NCI-H748 (cell line): ENCODE data around the gene RGS10.

Experiments used
- DNase-seq: peaks from one replicate; lab custom pipeline; 2025; ENCODE audit not compliant: unreplicated experiment; lab: John Stamatoyannopoulos, UW

Gene RGS10

GRCh38 chr10:119520283-119520682 lies 22.2 kb downstream of the RGS10 start:
- no peak for DNase-seq

DNA sequence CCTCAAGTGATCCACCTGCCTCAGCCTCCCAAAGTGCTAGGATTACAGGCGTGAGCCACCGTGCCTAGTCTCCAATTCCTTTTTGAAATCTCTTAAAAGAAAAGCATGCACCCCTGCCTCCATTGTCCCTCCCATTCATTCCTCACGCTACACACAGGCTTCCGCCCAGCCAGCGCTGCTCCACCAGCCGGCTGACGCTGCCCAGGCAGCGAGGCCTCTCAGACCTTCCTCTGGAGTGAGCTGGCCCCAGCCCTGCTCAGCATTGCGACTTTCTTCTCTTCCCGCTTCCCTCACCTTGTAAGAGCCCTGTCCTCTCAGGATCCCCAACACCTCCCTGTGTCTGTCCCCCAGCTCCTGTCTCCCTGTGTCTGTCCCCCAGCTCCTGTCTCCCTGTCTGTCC lies 23.6 kb downstream of the RGS10 start:
- DNase-seq: no peak

DNA sequence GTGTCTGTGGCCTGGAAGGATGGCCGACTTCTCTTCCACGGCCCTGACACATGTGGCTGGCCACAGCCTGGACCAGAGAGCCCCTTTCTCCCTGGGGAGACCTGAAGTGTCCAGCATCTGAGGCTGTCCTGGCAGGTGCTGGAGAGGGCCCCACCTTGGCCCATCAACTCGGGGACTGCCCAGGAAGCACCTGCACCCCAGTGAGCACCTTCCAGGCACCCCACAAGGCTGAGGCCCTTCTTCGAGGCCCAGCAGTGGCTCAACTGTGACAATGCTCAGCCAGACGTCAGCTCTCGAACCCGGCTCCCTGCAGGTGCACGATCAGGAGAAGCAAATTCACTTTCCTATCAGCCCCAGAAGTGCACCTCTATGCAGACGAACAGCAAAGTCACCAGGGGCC lies 24.3 kb downstream of the RGS10 start:
- no peak for DNase-seq

- no peak for DNase-seq
Observed at GRCh38 chr10:119517235-119518141, 25.0 kb downstream of the RGS10 start.

DNA sequence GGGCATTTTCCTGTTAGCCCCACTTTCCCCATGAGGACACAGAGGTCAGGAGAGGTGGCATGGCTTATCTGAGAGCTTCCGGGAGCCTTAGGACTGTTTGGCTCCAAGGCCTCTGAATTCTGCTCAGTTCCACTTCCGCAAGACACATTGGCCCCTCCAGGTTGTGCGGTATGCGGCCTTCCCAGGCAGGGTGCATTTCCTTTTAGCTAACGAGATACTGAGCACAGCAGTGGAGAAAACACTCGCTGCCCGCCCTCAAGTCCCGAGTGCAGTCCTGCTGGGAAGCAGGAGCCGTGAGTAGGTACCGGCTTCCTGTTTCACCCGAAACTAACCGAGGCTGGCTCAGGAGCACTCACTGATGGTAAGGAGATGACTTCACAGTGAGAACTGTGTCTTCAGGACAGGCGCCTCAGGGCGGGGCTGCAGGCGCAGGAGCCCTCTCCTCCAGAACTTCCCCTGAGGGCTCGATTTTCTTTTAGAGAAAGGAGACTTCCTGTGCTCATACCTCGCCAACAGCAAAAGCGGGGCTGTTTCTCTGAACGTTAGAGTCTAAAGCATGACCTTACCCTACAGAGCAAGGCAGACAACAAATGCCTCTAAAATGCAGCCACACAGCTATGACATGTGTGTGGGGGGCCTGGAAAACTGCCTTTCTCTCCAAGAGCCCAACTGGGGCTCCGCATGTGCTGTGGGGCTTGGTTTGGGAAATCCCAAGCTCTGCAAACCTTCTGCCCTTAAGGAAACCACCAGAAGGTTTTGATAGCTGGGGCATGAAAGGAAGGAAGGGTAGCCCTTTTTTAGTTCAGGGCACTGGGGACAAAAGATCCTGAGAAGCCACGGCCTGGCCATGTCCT lies 25.9 kb downstream of the RGS10 start:
- DNase-seq: no peak

DNA sequence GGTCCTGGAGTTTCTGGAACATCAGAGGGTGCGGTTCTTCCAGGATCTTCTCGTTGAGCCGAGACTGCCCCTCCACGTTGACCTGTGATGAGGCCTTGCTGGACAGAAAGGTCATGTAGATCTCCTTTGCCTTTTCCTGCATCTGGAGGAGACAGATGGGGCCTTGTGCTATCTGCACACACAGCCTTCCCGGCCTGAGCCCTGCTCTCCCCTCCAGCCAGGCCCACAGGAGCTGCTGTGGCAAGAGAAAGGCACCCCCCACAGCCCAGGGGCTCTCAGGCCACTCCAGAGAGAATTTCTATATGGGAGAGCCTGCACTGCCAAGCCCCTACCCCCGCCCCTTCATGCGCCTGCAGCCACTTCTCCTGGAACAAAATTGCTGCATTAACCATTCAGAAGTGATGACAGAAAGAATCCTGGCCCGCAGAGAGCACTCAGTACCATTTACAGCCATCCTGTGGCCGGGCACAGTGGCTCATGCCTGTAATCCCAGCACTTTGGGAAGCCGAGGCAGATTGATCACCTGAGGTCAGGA lies 26.9 kb downstream of the RGS10 start:
- DNase-seq: no peak

DNA sequence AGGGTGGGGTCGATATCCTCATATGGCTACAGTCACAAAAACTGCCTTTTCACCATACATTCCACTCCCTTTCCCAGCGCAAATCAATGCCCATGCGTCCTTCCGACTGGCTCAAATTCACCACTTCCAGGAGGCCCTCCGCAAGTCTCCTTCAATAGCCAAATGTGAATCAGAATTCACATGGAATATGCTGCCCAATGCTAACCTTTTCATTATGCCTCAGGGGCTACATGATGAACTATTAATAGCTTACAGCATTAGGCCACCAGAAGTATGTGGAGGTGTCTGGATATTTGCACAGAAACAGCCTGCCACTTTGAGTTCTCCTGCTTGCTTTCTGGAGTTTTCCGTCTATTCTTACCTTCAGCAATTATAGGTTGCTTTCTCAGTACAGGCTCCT lies 27.7 kb downstream of the RGS10 start:
- DNase-seq: no peak

GRCh38 chr10:119511828-119512515 lies 30.5 kb downstream of the RGS10 start:
- no peak for DNase-seq

GRCh38 chr10:119509909-119510451 lies 32.5 kb downstream of the RGS10 start:
- DNase-seq: no peak

DNA sequence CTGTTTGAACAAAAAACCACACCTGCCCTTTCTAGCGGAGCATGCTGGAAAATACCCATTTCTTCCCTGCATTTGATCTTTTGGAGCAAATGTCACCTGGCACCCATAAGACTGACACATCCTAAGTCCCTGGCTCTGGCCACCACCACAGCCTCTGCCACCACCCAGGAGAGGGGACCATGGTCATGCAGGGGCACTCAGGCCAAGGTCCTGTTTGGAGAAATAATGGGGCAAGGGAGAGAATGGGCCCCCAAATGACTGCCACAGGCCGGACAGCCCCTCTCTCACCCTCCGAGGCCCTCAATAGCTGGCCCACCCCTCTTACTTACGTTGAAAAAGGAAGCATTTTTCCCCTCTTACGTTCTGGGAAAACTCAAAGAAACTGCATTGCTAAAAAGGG lies 35.4 kb downstream of the RGS10 start:
- DNase-seq: no peak

DNA sequence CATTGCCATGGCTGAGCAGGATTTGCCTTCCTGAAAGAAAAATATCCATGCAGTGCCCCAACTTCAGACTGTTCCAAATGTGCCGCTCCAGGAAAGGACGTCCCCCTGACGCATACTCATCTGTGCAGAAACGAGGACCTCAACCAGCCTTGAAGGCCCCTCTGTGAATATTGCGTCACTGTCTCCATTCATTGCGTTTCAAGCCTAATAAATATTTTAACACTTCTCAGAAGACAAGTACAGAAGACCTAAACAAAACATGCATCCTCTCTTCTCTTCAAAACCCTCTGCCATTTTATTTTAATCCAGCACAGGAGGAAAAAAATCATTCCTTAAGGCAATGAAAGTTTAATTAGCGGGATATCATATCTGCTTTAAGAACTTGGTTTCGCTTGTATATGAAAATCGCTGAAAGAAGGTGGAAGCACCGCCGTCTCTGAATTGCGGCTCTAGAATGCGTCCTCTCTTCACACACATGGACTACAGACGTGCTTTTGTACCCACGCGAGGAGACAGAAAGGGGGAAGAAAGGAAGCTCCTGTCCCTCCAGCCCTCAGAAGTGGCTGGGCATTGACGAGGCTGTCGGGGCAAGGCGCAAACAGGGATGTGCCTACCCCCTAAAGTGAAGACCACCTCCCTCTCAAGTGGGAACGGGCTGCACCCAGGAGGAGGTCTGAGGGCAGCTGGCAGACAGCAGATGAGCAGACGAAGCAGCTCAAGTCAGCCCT lies 36.8 kb downstream of the RGS10 start:
- no peak for DNase-seq

DNA sequence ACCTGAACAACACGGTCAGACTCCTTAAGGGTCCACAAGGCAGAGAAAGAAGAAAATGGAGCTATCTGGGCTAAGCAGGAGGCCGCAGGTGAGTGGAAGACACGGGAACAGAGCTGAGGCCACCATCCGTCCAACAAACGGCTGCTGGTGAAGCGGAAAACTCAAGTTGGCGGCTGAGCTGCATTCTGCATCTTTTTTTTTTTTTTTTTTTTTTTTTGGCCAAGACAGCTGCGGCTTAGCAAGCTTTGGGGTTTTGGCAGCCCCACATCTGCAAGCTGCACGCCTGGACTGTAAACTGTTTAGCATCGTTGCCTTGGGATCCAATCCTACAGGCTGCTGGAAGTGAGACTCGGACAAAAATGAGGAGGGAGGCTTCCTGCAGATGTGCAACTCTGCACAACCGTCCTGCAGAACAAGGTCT lies 37.4 kb downstream of the RGS10 start:
- no peak for DNase-seq

GRCh38 chr10:119504651-119505050 lies 37.9 kb downstream of the RGS10 start:
- DNase-seq: no peak

- no peak for DNase-seq
Observed at GRCh38 chr10:119503821-119504220, 38.7 kb downstream of the RGS10 start.

- no peak for DNase-seq
Observed at GRCh38 chr10:119502618-119503155, 39.8 kb downstream of the RGS10 start.

GRCh38 chr10:119502209-119502608 lies 40.3 kb downstream of the RGS10 start:
- no peak for DNase-seq

- DNase-seq: no peak
Observed at GRCh38 chr10:119501690-119502089, 40.8 kb downstream of the RGS10 start.

DNA sequence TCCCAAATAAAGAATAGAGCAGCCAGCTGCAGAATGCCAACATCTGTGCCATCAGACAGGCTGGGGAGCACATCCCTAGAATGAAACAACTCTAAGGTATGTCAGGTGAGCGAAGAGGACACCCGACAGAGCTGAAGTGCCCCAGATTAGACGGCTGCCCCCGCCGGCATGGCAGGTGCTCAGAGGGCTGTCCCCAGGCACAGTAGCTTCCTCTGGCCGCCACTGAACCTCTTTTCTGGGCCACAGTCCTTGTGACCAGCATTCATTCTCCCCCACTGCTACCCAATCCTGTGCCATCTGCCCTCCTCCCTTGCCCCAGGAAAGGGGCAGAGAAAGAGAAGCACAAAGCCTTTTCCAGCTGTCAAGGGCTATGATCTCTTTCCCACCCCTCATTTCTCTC lies 41.7 kb downstream of the RGS10 start:
- DNase-seq: no peak

DNA sequence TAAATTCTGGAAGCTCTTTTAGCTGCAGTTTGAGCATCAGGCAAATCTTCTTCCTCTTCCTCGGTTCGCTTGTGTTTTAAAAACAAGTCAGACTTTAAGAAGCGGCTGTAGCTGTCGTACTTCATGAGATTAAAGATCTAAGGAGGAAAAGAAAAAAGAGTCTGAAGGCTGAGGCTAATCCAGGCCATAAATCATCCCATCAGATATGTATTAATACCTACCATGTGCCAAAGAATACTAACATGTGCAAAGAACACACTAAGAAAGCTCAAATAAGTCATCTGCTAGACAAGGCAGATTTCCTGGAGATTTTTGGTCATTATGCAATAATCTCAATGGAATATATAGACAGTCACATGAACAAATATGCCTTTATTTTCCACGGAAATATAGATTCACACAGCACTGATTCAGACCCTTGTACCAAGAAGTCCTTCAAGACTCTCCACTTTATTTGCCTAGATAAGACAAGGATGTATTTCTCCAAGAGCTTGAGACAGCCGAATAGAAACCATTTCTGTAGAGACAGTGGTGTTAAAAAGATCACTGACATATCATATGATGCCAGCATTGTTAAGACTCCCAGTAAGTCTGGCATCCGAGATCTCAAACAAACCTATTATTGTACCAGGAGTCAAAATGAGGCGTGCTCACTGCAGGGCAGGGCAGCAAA lies 42.3 kb downstream of the RGS10 start:
- DNase-seq: no peak

DNA sequence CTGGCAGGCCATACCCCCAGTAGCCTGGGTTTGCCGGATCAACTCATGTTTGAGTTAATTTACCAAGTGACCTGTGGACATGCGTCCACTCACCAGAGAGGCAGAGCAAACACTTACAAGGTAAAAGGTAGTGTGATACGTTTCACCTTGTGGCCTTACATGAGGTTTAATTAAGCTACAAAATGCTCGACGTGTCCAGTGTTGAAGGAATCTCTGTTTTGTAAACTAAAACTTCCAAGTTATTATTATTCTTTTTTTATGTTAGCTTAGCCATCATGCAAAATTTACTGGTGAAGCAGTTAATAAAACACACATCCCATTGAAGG lies 42.9 kb downstream of the RGS10 start:
- DNase-seq: no peak
